Measurements from ENCODE around the gene MYRFL.

MYRFL gene

DNA sequence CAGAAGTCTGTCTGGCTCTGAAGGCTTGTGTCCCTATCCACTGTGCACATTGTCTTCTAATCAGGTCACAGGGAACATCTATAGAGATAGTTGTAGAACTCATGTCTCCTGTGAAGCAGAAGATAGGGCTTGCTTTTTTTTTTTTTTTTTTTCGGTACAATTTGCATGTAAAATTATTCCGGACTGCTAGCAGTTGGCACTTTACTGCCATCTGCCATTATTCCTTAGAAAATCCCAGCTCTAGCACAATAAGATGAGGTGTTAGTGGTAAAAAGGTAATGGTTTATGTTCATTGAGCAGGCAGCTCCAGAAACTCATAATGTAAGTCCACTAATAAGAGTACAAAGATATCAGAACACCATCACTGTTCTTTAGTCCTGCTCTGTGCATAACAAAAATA, 8.7 kb downstream of the MYRFL start:
- TF ChIP-seq CTCF (conservative IDR thresholded peaks at IDR 0.05; ENCODE audit: control insufficient read depth, insufficient read depth, low read depth, low read length), result no peak
- no peak for DNase-seq (ENCODE audit: low read depth)
- H3K4me3 ChIP-seq (ENCODE audit: control insufficient read depth, low read depth, low read length), result no peak overlapping the region

DNA sequence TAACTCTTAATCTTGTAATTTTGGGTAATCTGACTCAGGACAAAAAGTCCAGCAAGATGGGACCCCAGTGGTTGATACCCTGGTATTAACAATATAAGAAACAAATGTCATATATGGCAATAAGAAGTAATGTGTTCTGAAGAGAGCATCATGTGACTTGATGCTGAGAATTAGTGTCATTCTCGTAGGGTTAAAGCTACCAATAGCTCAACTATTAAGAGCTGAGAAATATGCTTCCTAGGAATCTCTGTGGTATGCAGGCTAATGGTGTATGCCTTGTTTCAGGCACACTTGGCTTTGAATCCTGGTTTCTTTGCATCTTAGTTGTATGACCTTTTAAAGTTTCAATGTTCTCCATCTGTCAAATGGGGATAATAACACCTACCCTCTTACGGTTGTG, 9.1 kb downstream of the MYRFL start:
- H3K4me3 ChIP-seq (ENCODE audit: control insufficient read depth, low read depth, low read length), result no peak overlapping the region
- DNase-seq (ENCODE audit: low read depth), result no peak
- TF ChIP-seq CTCF (conservative IDR thresholded peaks at IDR 0.05; ENCODE audit: control insufficient read depth, insufficient read depth, low read depth, low read length), result no peak

- H3K4me3 ChIP-seq (ENCODE audit: control insufficient read depth, low read depth, low read length), result no peak overlapping the region
- TF ChIP-seq CTCF (conservative IDR thresholded peaks at IDR 0.05; ENCODE audit: control insufficient read depth, insufficient read depth, low read depth, low read length), result no peak
- DNase-seq (ENCODE audit: low read depth), result no peak
Measured at GRCh38 chr12:69834576-69834975, 9.5 kb downstream of the MYRFL start.

GRCh38 chr12:69835081-69835480, 10.1 kb downstream of the MYRFL start:
- TF ChIP-seq CTCF (conservative IDR thresholded peaks at IDR 0.05; ENCODE audit: control insufficient read depth, insufficient read depth, low read depth, low read length), result no peak
- H3K4me3 ChIP-seq (ENCODE audit: control insufficient read depth, low read depth, low read length), result no peak overlapping the region
- DNase-seq (ENCODE audit: low read depth), result no peak

DNA sequence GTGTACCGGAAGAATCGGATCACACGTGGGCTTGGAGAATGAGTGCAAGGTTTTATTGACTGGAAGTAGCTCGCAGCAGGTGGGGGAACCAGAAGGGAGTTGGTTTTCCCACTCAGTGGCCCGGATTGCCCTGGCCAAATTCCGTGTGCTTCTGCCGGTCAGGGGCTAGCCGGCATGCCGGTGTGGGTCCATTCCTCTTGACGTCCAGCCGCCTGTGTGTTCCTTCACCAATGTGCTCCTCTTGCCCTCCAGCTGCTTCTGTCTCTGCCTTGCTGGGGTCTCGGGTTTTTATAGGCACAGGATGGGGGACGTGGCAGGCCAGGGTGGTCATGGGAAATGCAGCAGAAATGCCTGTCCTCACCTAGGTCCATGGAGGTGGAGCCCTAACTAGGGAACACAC, 11.0 kb downstream of the MYRFL start:
- H3K4me3 ChIP-seq (ENCODE audit: control insufficient read depth, low read depth, low read length), result no peak overlapping the region
- DNase-seq (ENCODE audit: low read depth), result no peak
- no peak for TF ChIP-seq CTCF (conservative IDR thresholded peaks at IDR 0.05; ENCODE audit: control insufficient read depth, insufficient read depth, low read depth, low read length)

DNA sequence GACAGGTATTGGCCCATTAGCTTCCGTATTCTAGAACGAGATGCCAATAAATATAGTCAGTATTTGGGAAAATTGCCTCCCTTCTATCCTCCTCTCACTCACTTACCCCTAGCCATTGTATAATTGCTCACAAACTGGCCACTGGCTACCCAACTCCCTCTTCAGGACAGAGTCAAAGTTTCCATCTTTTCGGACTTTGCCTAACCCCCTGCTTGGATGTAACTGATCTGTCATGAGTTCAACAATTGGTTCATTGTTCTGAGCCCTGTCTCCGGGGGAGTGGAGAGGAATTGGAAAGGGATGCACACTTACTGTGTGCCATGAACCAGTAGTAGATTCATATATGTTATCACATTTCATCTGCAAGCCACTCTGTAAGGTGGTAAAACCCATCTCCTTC, 12.2 kb downstream of the MYRFL start:
- no peak for TF ChIP-seq CTCF (conservative IDR thresholded peaks at IDR 0.05; ENCODE audit: control insufficient read depth, insufficient read depth, low read depth, low read length)
- no peak overlapping the region for H3K4me3 ChIP-seq (ENCODE audit: control insufficient read depth, low read depth, low read length)
- no peak for DNase-seq (ENCODE audit: low read depth)
